HepG2 (cell line): Measurements from ENCODE around the gene MRM3. TPM values are rescaled to one million over a fixed set of nuclear protein-coding genes. Genes with fewer than 3 reads are reported as not detected.

Experiments
- ATAC-seq: fragments of 200-7000 bp; cut with Tn5 transposase; 3 replicates; pipeline ENCODE4 v1.9.1; 2020; ENCODE audit warnings: mild to moderate bottlenecking, moderate library complexity
- BruUV-seq: library from RNA; stranded (reverse); fragments of 400-500 nt; replicated peaks from 2 replicates; lab custom pipeline; 2021; lab: Mats Ljungman, UMichigan
- CTCF ChIA-PET: fragments of 300-600 bp; formaldehyde crosslinking; extraction: SDS; loops from one replicate; lab custom pipeline; 2021; ENCODE audit warnings: low total read pairs, inconsistent platforms, low intra/inter-chr PET ratio; lab: Yijun Ruan, JAX
- POLR2A ChIA-PET: fragments of 350-600 bp; sonication (Branson Sonifier 250); formaldehyde crosslinking; loops from one replicate; lab custom pipeline; 2020; ENCODE audit warnings: antibody characterized with exemption, inconsistent platforms; lab: Yijun Ruan, JAX
- DNase-seq: peaks from one replicate; pipeline ENCODE4 v3.0.0-alpha.2; 2015; ENCODE audit warnings: low spot score
- FAIRE-seq: peaks from 3 replicates; lab custom pipeline; 2011; peaks lifted over from hg19 to GRCh38; lab: Jason Lieb, UNC
- H2AFZ ChIP-seq: one replicate; pipeline ENCODE4 v1.6.1; 2011; ENCODE audit warnings: low read length, inconsistent platforms
- H3K27ac ChIP-seq: fragments of 300-600 bp; 3 replicates; pipeline ENCODE4 v1.8.0; 2011; ENCODE audit warnings: mixed run types, mild to moderate bottlenecking, mixed read lengths, low read length, inconsistent platforms; ENCODE audit not compliant: insufficient read depth; ENCODE audit errors: extremely low read length
- H3K27me3 ChIP-seq, 2 experiments: fragments of 200-600 bp in 1 of 2; 2 replicates in 1 of 2; 3 replicates in 1 of 2; pipeline versions ENCODE4 v1.6.0 to v1.8.0; 2011; ENCODE audit warnings: low read length in 2 of 2, mild to moderate bottlenecking in 2 of 2, moderate library complexity in 2 of 2, inconsistent platforms in 1 of 2; ENCODE audit not compliant: insufficient read depth in 2 of 2, control insufficient read depth in 1 of 2
- H3K36me3 ChIP-seq, 2 experiments: fragments of 200-600 bp in 1 of 2; replicated peaks in 1 of 2; 2 replicates in 1 of 2; 3 replicates in 1 of 2; pipeline versions ENCODE4 v1.5.1 to v1.8.0; 2011; ENCODE audit warnings: low read length in 2 of 2, inconsistent platforms in 1 of 2; ENCODE audit not compliant: insufficient read depth in 2 of 2, control insufficient read depth in 1 of 2
- H3K4me1 ChIP-seq: 2 replicates; pipeline ENCODE4 v1.5.1; 2012; ENCODE audit warnings: low read length, inconsistent platforms; ENCODE audit not compliant: insufficient read depth
- H3K4me2 ChIP-seq: 2 replicates; pipeline ENCODE4 v1.6.0; 2011; ENCODE audit warnings: low read depth, low read length, inconsistent platforms
- H3K4me3 ChIP-seq, 3 experiments: fragments of 200-600 bp in 1 of 3; sonication (generic), shearing (Covaris generic) in 1 of 3; replicated peaks in 1 of 3; 2 replicates each; pipeline ENCODE4 v1.5.1; 2011 to 2016; ENCODE audit warnings: low read length in 3 of 3, inconsistent platforms in 2 of 3, low read depth in 2 of 3, mild to moderate bottlenecking in 2 of 3, control low read depth in 1 of 3, mixed read lengths in 1 of 3; ENCODE audit not compliant: insufficient read depth in 1 of 3
- H3K79me2 ChIP-seq: one replicate; pipeline ENCODE4 v1.6.1; 2011; ENCODE audit warnings: low read length, inconsistent platforms; ENCODE audit not compliant: insufficient read depth
- H3K9ac ChIP-seq: 2 replicates; pipeline ENCODE4 v1.6.0; 2011; ENCODE audit warnings: mild to moderate bottlenecking, low read depth, low read length, inconsistent platforms; ENCODE audit not compliant: insufficient read depth
- H3K9me3 ChIP-seq: 2 replicates; pipeline ENCODE4 v1.5.1; 2012; ENCODE audit warnings: mild to moderate bottlenecking, low read length
- H4K20me1 ChIP-seq: 2 replicates; pipeline ENCODE4 v1.6.0; 2011; ENCODE audit warnings: inconsistent platforms, mild to moderate bottlenecking, low read length, moderate library complexity; ENCODE audit not compliant: insufficient read depth
- GATAD1 ChIP-seq: IDR thresholded peaks from 2 replicates; pipeline ENCODE4 v1.6.1; 2016; ENCODE audit warnings: missing genetic modification reagents, missing compliant biosample characterization
- KDM6A ChIP-seq: IDR thresholded peaks from 2 replicates; pipeline ENCODE4 v1.6.1; 2016; ENCODE audit warnings: low read depth
- MAFF ChIP-seq: IDR thresholded peaks from 2 replicates; pipeline ENCODE4 v1.6.1; 2011; ENCODE audit warnings: low read depth, low read length, improper control_type of control experiment
- SOX6 ChIP-seq, 2 experiments: fragments of 450-650 bp in 1 of 2; sonication (generic) in 1 of 2; formaldehyde crosslinking in 1 of 2; IDR thresholded peaks; 2 replicates each; pipeline versions ENCODE4 v1.4.0 to v1.6.1; 2017 to 2020; ENCODE audit warnings: antibody characterized with exemption in 1 of 2, mild to moderate bottlenecking in 1 of 2, missing genetic modification reagents in 1 of 2
- SP1 ChIP-seq, 2 experiments: fragments of 450-650 bp in 1 of 2; sonication (generic) in 1 of 2; formaldehyde crosslinking in 1 of 2; IDR thresholded peaks; 2 replicates each; pipeline versions ENCODE4 v1.4.0 to v1.6.1; 2016 to 2020; ENCODE audit warnings: missing genetic modification reagents in 1 of 2
- TMF1 ChIP-seq: sonication (generic); formaldehyde crosslinking; IDR thresholded peaks from 2 replicates; pipeline ENCODE4 v1.8.1; 2022; ENCODE audit warnings: low read depth, missing genetic modification reagents
- ZFP37 ChIP-seq: sonication (generic); formaldehyde crosslinking; IDR thresholded peaks from 2 replicates; pipeline ENCODE4 v1.4.0; 2020; ENCODE audit warnings: missing genetic modification reagents, borderline replicate concordance
- ZNF747 ChIP-seq: sonication (generic); formaldehyde crosslinking; IDR thresholded peaks from 2 replicates; pipeline ENCODE4 v1.8.1; 2023; ENCODE audit warnings: missing genetic modification reagents, mild to moderate bottlenecking, borderline replicate concordance
- ZNF75D ChIP-seq: sonication (generic); formaldehyde crosslinking; IDR thresholded peaks from 2 replicates; pipeline ENCODE4 v1.8.1; 2023; ENCODE audit warnings: missing genetic modification reagents, mild to moderate bottlenecking, borderline replicate concordance
- ZNF850 ChIP-seq: sonication (generic); formaldehyde crosslinking; conservative IDR thresholded peaks from 2 replicates; pipeline ENCODE4 v1.9.0; 2021; ENCODE audit warnings: mild to moderate bottlenecking, missing genetic modification reagents
- WGBS: methylation state at CpG from one replicate; pipeline ENCODE4 v1.1.6; 2017; ENCODE audit warnings: low lambda C conversion rate; 5-methylcytosine and 5-hydroxymethylcytosine counted together
- in situ Hi-C: cut with HindIII; loops from 2 replicates; pipeline ENCODE4 v1.10.0; 2017; ENCODE audit warnings: low pct_unique_long_range_greater_than_20kb; ENCODE audit not compliant: extremely low pct_ligation_motif_present
- intact Hi-C: fragments of 100-400 bp; cut with micrococcal nuclease; formaldehyde crosslinking; loops from one replicate; pipeline ENCODE4 v1.10.0; 2022; ENCODE audit not compliant: unreplicated experiment
- polyA plus RNA-seq, 8 experiments: library from polyadenylated mRNA; depleted of rRNA in 3 of 8; stranded (reverse) in 7 of 8; unstranded in 1 of 8; fragments of >200 nt; fragmentation: Illumina TruSeq in 4 of 8; extraction: Trizol in 4 of 8; gene quantifications; 2 replicates each; pipeline versions ENCODE4 v1.2.1 to v1.2.3, GENCODE V29; 2011 to 2016; ENCODE audit warnings: low read depth in 4 of 8, missing spikeins in 1 of 8, mixed read lengths in 1 of 8; ENCODE audit not compliant: insufficient read depth in 1 of 8
- total RNA-seq, 5 experiments: library from RNA; depleted of rRNA; stranded (reverse); fragments of >200 nt; fragmentation: Illumina TruSeq; extraction: Trizol; gene quantifications; 2 replicates each; pipeline ENCODE4 v1.2.3, GENCODE V29; 2016; ENCODE audit warnings: low read depth in 1 of 5
- TF ChIP-seq, protein P1 (sequence below): fragments of 450-650 bp; IDR thresholded peaks from 2 replicates; pipeline ENCODE4 v1.6.1; 2016
- TF ChIP-seq, protein P2 (sequence below): sonication (generic); formaldehyde crosslinking; IDR thresholded peaks from 2 replicates; pipeline ENCODE4 v1.8.0; 2023; ENCODE audit warnings: mild to moderate bottlenecking, missing genetic modification reagents
- TF ChIP-seq, protein P3 (sequence below), 2 experiments: sonication (generic) in 1 of 2; formaldehyde crosslinking in 1 of 2; IDR thresholded peaks; 2 replicates each; pipeline versions ENCODE4 v1.6.1 to v1.9.0; 2014 to 2022; ENCODE audit warnings: antibody characterized with exemption in 1 of 2, borderline replicate concordance in 1 of 2, inconsistent platforms in 1 of 2, low read depth in 1 of 2, missing genetic modification reagents in 1 of 2

The MRM3 gene
- total and polyA plus RNA-seq, 2 of the 13 experiments (the other 11 are each of a cell fraction or from before 2014, with no cell fraction given), result 12.3 to 25.5 TPM

DNA sequence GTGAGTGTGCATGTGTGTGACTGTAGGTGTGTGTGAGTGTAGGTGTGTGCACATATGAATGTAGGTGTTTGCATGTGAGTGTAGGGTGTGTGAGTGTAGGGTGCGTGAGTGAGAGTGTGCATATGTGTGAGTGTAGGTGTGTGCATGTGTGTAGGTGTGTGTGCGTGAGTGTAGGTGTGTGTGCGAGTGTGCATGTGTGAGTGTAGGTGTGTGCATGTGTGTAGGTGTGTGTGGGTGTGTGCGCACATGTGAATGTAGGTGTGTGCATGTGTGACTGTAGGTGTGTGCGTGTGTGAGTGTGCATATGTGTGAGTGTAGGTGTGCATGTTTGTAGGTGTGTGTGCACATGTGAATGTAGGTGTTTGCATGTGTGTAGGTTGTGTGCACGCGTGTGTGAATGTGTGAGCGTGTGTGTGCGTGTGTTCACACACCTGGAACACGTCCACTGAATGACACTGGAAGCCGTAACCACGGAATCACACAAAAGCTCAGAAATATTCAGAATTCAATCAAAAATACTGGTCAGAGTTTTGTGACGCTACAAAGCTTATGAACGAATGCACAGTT is 30.6 kb downstream of the MRM3 start (continued):
- TF ChIP-seq SOX6 (IDR thresholded peaks at IDR 0.05) (0 out of 2 replicates have a peak, but pooled peaks have one; percentile 42), SOX6 (CRISPR knock-in tag; IDR thresholded peaks at IDR 0.05) (no peak), ZNF75D (CRISPR knock-in tag) (no peak), ZFP37 (CRISPR knock-in tag) (no peak), ZNF747 (CRISPR knock-in tag) (no peak), MAFF (no peak), SP1 (IDR thresholded peaks at IDR 0.05) (0 out of 2 replicates have a peak, but pooled peaks have one; percentile 25), SP1 (CRISPR knock-in tag; IDR thresholded peaks at IDR 0.05) (no peak)
- TF ChIP-seq, protein P1, sequence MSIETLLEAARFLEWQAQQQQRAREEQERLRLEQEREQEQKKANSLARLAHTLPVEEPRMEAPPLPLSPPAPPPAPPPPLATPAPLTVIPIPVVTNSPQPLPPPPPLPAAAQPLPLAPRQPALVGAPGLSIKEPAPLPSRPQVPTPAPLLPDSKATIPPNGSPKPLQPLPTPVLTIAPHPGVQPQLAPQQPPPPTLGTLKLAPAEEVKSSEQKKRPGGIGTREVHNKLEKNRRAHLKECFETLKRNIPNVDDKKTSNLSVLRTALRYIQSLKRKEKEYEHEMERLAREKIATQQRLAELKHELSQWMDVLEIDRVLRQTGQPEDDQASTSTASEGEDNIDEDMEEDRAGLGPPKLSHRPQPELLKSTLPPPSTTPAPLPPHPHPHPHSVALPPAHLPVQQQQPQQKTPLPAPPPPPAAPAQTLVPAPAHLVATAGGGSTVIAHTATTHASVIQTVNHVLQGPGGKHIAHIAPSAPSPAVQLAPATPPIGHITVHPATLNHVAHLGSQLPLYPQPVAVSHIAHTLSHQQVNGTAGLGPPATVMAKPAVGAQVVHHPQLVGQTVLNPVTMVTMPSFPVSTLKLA, result peak; percentile 93

DNA sequence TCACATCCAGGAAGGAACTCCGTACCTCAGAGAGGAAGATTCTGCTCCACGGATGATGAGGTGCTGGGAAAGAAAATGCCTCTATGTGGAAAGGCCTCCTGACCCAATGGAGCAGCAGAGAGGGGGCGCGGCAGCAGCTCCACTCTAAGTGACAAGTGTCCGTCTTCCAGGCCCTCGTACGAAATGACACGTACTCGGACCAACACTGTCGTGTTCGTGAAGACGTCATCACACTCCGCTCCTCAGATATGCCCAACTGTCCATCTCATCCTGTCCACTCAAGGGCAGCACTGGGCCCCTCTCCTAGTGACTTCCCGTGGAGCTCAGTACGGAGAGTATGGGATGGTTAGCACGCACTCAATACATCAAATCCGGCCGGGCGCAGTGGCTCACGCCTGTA is 32.2 kb downstream of the MRM3 start:
- no peak for ATAC-seq
- Histone ChIP-seq H3K27me3 (no peaks in the 10 kb centered on the region), H3K4me3 (no peak overlapping the region), H3K79me2 (no peaks in the 10 kb centered on the region), H3K9ac (no peak overlapping the region), H3K36me3 (peaks cover 18 to 21% of the 10 kb centered on the region in 2 experiments; a peak in 4 of 5 replicates), H4K20me1 (no peaks in the 10 kb centered on the region), H3K4me1 (peaks cover 11% of the 10 kb centered on the region), H3K4me2 (no peak overlapping the region), H3K27ac (no peak overlapping the region)
- POLR2A ChIA-PET, result no interaction called here
- intact Hi-C loops (no loop called here), in situ Hi-C loops (no loop called here)
- FAIRE-seq, result no peak
- WGBS, result 94% methylated on average over 15 of the region's 20 CpGs
- no peak for DNase-seq
- TF ChIP-seq, protein P2, sequence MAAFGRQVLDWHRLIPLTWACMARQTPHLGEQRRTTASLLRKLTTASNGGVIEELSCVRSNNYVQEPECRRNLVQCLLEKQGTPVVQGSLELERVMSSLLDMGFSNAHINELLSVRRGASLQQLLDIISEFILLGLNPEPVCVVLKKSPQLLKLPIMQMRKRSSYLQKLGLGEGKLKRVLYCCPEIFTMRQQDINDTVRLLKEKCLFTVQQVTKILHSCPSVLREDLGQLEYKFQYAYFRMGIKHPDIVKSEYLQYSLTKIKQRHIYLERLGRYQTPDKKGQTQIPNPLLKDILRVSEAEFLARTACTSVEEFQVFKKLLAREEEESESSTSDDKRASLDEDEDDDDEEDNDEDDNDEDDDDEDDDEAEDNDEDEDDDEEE (CRISPR knock-in tag), result no peak
- TF ChIP-seq GATAD1 (no peak), ZNF850 (CRISPR knock-in tag) (no peak), KDM6A (no peak), TMF1 (CRISPR knock-in tag) (no peak)
- TF ChIP-seq, protein P3, sequence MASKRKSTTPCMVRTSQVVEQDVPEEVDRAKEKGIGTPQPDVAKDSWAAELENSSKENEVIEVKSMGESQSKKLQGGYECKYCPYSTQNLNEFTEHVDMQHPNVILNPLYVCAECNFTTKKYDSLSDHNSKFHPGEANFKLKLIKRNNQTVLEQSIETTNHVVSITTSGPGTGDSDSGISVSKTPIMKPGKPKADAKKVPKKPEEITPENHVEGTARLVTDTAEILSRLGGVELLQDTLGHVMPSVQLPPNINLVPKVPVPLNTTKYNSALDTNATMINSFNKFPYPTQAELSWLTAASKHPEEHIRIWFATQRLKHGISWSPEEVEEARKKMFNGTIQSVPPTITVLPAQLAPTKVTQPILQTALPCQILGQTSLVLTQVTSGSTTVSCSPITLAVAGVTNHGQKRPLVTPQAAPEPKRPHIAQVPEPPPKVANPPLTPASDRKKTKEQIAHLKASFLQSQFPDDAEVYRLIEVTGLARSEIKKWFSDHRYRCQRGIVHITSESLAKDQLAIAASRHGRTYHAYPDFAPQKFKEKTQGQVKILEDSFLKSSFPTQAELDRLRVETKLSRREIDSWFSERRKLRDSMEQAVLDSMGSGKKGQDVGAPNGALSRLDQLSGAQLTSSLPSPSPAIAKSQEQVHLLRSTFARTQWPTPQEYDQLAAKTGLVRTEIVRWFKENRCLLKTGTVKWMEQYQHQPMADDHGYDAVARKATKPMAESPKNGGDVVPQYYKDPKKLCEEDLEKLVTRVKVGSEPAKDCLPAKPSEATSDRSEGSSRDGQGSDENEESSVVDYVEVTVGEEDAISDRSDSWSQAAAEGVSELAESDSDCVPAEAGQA (IDR thresholded peaks at IDR 0.05; ENCODE audit: low read depth), result no peak
- TF ChIP-seq, protein P3 (CRISPR knock-in tag; IDR thresholded peaks at IDR 0.05; ENCODE audit: borderline replicate concordance), result no peak
- TF ChIP-seq, all 625 proteins: peak for 0
- CTCF ChIA-PET, result no interaction called here
- no peaks in the 10 kb centered on the region for H3K9me3 ChIP-seq
- H2AFZ ChIP-seq, result no peak overlapping the region
- no TSS peak for BruUV-seq
